ENCODE measurements around the gene GRM1.
"Not testable (repeated sequence)": the region's sequence is repeated elsewhere in the genome, so short reads cannot be mapped to it uniquely, and the experiment has no call there.

GRM1 gene

DNA sequence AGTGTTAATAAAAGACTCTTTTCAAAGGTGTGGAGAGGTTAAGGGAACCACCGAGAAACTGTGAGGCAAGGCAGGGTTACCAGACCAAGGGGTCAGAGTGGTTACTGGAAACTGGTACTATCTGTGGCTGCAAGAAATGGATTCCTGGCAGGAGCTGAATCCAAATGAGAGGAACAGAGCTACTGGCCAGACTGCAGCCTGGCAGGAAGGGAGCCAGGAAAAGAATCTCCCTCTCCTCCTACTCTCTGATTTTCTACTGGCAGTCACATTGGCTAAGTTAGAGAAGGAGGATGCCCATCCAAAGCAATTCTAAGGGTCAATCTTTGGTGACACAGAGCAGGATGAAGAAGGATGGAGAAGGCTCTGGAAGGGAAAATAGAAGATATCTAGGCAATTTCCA is 211.5 kb downstream of the GRM1 start:
- no peak overlapping the region for H3K4me3 ChIP-seq (ENCODE audit: low read depth, low read length)
- no peak for DNase-seq (ENCODE audit: low read depth)
- in situ Hi-C loops (cut with HindIII; ENCODE audit: low sequenced_read_pairs), result no loop called here
- no peak for TF ChIP-seq CTCF (IDR thresholded peaks at IDR 0.05; ENCODE audit: low read depth, low read length, missing control alignments)

- DNase-seq (ENCODE audit: low read depth), result no peak
- in situ Hi-C loops (cut with HindIII; ENCODE audit: low sequenced_read_pairs), result no loop called here
- TF ChIP-seq CTCF (IDR thresholded peaks at IDR 0.05; ENCODE audit: low read depth, low read length, missing control alignments), result no peak
Observed at GRCh38 chr6:146240807-146241206, 211.9 kb downstream of the GRM1 start.

GRCh38 chr6:146243646-146244045 is 214.8 kb downstream of the GRM1 start:
- in situ Hi-C loops (cut with HindIII; ENCODE audit: low sequenced_read_pairs); DNase-seq (ENCODE audit: low read depth); H3K4me3 ChIP-seq (ENCODE audit: low read depth, low read length): not testable (repeated sequence)

More at GRCh38 chr6:146240807-146241206, 211.9 kb downstream of the GRM1 start:
- H3K4me3 ChIP-seq (ENCODE audit: low read depth, low read length), result no peak overlapping the region

DNA sequence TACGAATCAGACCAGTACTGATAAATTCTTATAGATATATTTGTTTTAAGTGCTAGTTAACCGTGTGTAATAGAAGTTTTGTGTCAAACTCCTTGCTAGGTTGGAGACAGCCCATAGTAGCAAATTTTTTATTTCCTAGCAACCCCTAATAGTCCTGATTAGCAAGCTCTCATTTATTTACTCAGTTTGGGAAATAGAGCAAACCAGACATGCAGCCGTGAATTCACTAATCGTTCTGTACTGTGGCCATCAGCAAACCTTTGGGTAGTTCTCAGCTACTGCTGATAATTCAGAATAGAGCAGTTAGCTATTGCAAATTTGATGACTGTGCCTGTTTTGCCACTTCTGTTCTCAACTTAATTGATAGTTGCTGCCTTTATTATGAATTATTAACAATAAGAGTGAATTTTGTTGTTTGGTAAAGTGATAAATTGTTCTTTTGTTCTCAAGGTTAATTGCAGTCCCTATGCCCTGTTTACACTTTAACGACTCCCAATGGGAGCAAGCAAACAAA is 215.8 kb downstream of the GRM1 start:
- no peak for DNase-seq (ENCODE audit: low read depth)
- in situ Hi-C loops (cut with HindIII; ENCODE audit: low sequenced_read_pairs), result no loop called here
- no peak overlapping the region for H3K4me3 ChIP-seq (ENCODE audit: low read depth, low read length)
- no peak for TF ChIP-seq CTCF (IDR thresholded peaks at IDR 0.05; ENCODE audit: low read depth, low read length, missing control alignments)

GRCh38 chr6:146246028-146246427 is 217.2 kb downstream of the GRM1 start:
- in situ Hi-C loops (cut with HindIII; ENCODE audit: low sequenced_read_pairs), result no loop called here
- H3K4me3 ChIP-seq (ENCODE audit: low read depth, low read length), result no peak overlapping the region
- DNase-seq (ENCODE audit: low read depth), result no peak
- TF ChIP-seq CTCF (IDR thresholded peaks at IDR 0.05; ENCODE audit: low read depth, low read length, missing control alignments), result no peak

DNA sequence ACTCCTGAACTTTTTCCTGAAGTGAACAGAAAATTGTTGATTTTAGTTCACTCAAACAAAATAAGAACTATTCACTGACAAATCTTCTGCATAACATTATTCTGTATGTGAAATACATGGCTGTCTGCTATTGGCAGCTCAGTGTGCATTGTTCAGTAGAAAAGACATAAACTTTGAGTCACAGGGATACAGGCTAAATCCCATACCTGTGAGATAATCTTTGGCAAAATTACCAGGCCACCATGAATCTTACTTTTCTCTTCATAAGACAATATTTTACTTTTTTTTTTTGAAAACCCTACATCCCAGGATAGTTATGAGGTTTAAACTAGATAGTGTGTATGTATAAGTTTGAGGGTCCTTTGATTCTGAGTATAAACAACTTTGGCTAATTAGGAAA is 224.8 kb downstream of the GRM1 start:
- H3K4me3 ChIP-seq (ENCODE audit: low read depth, low read length), result no peak overlapping the region
- TF ChIP-seq CTCF (IDR thresholded peaks at IDR 0.05; ENCODE audit: low read depth, low read length, missing control alignments), result no peak
- DNase-seq (ENCODE audit: low read depth), result no peak
- in situ Hi-C loops (cut with HindIII; ENCODE audit: low sequenced_read_pairs), result loop anchor here (5.0 kb wide), 1 partner anchor 36 kb away; no protein-coding TSS in a partner anchor

DNA sequence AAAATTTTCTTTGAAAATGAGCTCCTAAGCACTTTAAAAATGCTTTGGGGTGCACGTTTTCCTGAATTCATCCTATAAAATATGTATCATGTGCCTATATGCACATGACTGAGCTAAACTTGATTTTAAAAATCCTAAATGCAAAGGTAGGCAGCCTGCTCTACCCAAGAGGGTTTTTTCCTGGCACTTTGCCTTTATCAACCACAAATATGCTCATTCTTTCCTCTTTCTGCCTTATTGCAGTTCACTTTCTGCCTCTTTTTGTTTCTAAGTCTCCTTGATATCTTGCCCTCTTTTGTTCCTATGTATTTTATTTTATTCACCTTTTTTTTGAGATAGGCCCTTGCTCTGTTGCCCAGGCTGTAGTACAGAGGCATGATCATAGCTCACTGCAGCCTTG is 229.3 kb downstream of the GRM1 start:
- in situ Hi-C loops (cut with HindIII; ENCODE audit: low sequenced_read_pairs), result no loop called here
- H3K4me3 ChIP-seq (ENCODE audit: low read depth, low read length), result no peak overlapping the region
- TF ChIP-seq CTCF (IDR thresholded peaks at IDR 0.05; ENCODE audit: low read depth, low read length, missing control alignments), result no peak
- DNase-seq (ENCODE audit: low read depth), result no peak

Measured in astrocyte of the cerebellum (primary cell).